GM19351 (cell line): Measurements from ENCODE around the gene PREX1.
"Not testable (repeated sequence)": the region's sequence is repeated elsewhere in the genome, so short reads cannot be mapped to it uniquely, and the experiment has no call there.

Experiments
- ATAC-seq: cut with Tn5 transposase; IDR thresholded peaks from one replicate; pipeline ENCODE4 v1.9.1; 2021; ENCODE audit warnings: mild to moderate bottlenecking, moderate library complexity; ENCODE audit not compliant: unreplicated experiment

The PREX1 gene

GRCh38 chr20:48610996-48611395, 216.8 kb downstream of the PREX1 start:
- no peak for ATAC-seq

GRCh38 chr20:48609491-48609978, 218.3 kb downstream of the PREX1 start:
- peak; percentile 95 for ATAC-seq

GRCh38 chr20:48608756-48609155, 219.0 kb downstream of the PREX1 start:
- no peak for ATAC-seq

GRCh38 chr20:48607544-48607865, 220.3 kb downstream of the PREX1 start:
- no peak for ATAC-seq

- ATAC-seq, result no peak
These were observed 220.8 kb downstream of the PREX1 start for GRCh38 chr20:48606841-48607543.

GRCh38 chr20:48606172-48606840, 221.5 kb downstream of the PREX1 start:
- no peak for ATAC-seq

GRCh38 chr20:48605364-48606171, 222.2 kb downstream of the PREX1 start:
- no peak for ATAC-seq

- no peak for ATAC-seq
These were observed 222.9 kb downstream of the PREX1 start for GRCh38 chr20:48604936-48605335.

- no peak for ATAC-seq
These were observed 223.4 kb downstream of the PREX1 start for GRCh38 chr20:48604426-48604825.

GRCh38 chr20:48603819-48604405, 223.9 kb downstream of the PREX1 start:
- ATAC-seq, result no peak

- ATAC-seq, result no peak
These were observed 224.5 kb downstream of the PREX1 start for GRCh38 chr20:48603116-48603818.

- ATAC-seq, result no peak
These were observed 226.0 kb downstream of the PREX1 start for GRCh38 chr20:48601798-48602197.

GRCh38 chr20:48600470-48600945, 227.3 kb downstream of the PREX1 start:
- ATAC-seq, result no peak

- ATAC-seq, result no peak
These were observed 227.9 kb downstream of the PREX1 start for GRCh38 chr20:48599748-48600469.

GRCh38 chr20:48599106-48599747, 228.6 kb downstream of the PREX1 start:
- no peak for ATAC-seq

GRCh38 chr20:48598303-48598941, 229.4 kb downstream of the PREX1 start:
- ATAC-seq, result not testable (repeated sequence)

GRCh38 chr20:48597521-48598302, 230.1 kb downstream of the PREX1 start:
- no peak for ATAC-seq

GRCh38 chr20:48596334-48596898, 231.4 kb downstream of the PREX1 start:
- ATAC-seq, result no peak
